Hepatocyte (in vitro differentiated cells): ENCODE data around the gene PEAK1. TPM values are rescaled to one million over a fixed set of nuclear protein-coding genes. Genes with fewer than 3 reads are reported as not detected.

ENCODE experiments used
- DNase-seq: peaks from one replicate; pipeline ENCODE4 v3.0.0-alpha.2; 2016; ENCODE audit warnings: low spot score
- H2AFZ ChIP-seq: fragments of 200-600 bp; sonication (generic); 2 replicates; pipeline ENCODE4 v1.6.0; 2016; ENCODE audit warnings: antibody characterized with exemption, mild to moderate bottlenecking
- H3K27ac ChIP-seq: fragments of 200-600 bp; sonication (generic); 2 replicates; pipeline ENCODE4 v1.5.1; 2016; ENCODE audit warnings: mild to moderate bottlenecking
- H3K27me3 ChIP-seq: fragments of 200-600 bp; sonication (generic); 2 replicates; pipeline ENCODE4 v1.6.1; 2016
- H3K36me3 ChIP-seq: fragments of 200-600 bp; sonication (generic); replicated peaks from 2 replicates; pipeline ENCODE4 v1.5.1; 2016; ENCODE audit warnings: low read depth; ENCODE audit not compliant: insufficient read depth
- H3K4me1 ChIP-seq: fragments of 200-600 bp; sonication (generic); 2 replicates; pipeline ENCODE4 v1.5.1; 2016; ENCODE audit warnings: mild to moderate bottlenecking, moderate library complexity; ENCODE audit not compliant: insufficient read depth
- H3K4me2 ChIP-seq: fragments of 200-600 bp; sonication (generic); 2 replicates; pipeline ENCODE4 v1.6.0; 2016
- H3K4me3 ChIP-seq: fragments of 200-600 bp; sonication (generic); 2 replicates; pipeline ENCODE4 v1.5.1; 2016; ENCODE audit warnings: mild to moderate bottlenecking
- H3K79me2 ChIP-seq: fragments of 200-600 bp; sonication (generic); 2 replicates; pipeline ENCODE4 v1.6.0; 2017; ENCODE audit warnings: mild to moderate bottlenecking
- H3K9me2 ChIP-seq: fragments of 200-600 bp; sonication (generic); replicated peaks from 2 replicates; pipeline ENCODE4 v1.6.0; 2017; ENCODE audit warnings: mild to moderate bottlenecking; ENCODE audit not compliant: insufficient read depth
- H3K9me3 ChIP-seq: fragments of 200-600 bp; sonication (generic); 2 replicates; pipeline ENCODE4 v1.5.1; 2016; ENCODE audit warnings: low read depth, mild to moderate bottlenecking
- H4K20me1 ChIP-seq: fragments of 200-600 bp; sonication (generic); 2 replicates; pipeline ENCODE4 v1.6.0; 2016; ENCODE audit warnings: mild to moderate bottlenecking; ENCODE audit not compliant: insufficient read depth, poor library complexity, severe bottlenecking
- EZH2 ChIP-seq: fragments of 200-600 bp; sonication (generic); IDR thresholded peaks from 2 replicates; pipeline ENCODE4 v1.6.1; 2016; ENCODE audit warnings: antibody characterized with exemption, mild to moderate bottlenecking, borderline replicate concordance
- EZH2phosphoT487 ChIP-seq: fragments of 200-600 bp; sonication (generic); IDR thresholded peaks from one replicate; pipeline ENCODE4 v1.6.1; 2018; ENCODE audit warnings: antibody characterized with exemption, mild to moderate bottlenecking, low read depth, moderate library complexity; ENCODE audit not compliant: unreplicated experiment, severe bottlenecking
- WGBS: methylation state at CpG from one replicate; pipeline ENCODE4 v1.1.6; 2016; ENCODE audit warnings: low lambda C conversion rate; ENCODE audit errors: missing lambda C conversion rate; 5-methylcytosine and 5-hydroxymethylcytosine counted together
- polyA plus RNA-seq: library from polyadenylated mRNA; unstranded; fragments of >200 nt; fragmentation: Nextera tagmentation; extraction: Ambion mirVana; gene quantifications from 2 replicates; pipeline ENCODE4 v1.2.1, GENCODE V29; 2016
- total RNA-seq: library from RNA; depleted of rRNA; stranded (reverse); fragments of >200 nt; gene quantifications from 2 replicates; pipeline ENCODE4 v1.2.3, GENCODE V29; 2014
- TF ChIP-seq, protein P1 (sequence below): fragments of 200-600 bp; sonication (generic); IDR thresholded peaks from 2 replicates; pipeline ENCODE4 v1.5.1; 2016; ENCODE audit warnings: antibody characterized with exemption, mild to moderate bottlenecking; ENCODE audit not compliant: poor library complexity

Gene PEAK1
- total and polyA plus RNA-seq, 2 experiments from 2014 or later: 8.1 to 27.1 TPM

GRCh38 chr15:77342807-77343206 is 77.1 kb downstream of the PEAK1 start:
- peaks cover 12% of the 10 kb centered on the region for H3K79me2 ChIP-seq
- H3K4me1 ChIP-seq: peaks cover 5% of the 10 kb centered on the region
- no peaks in the 10 kb centered on the region for H3K27me3 ChIP-seq
- H3K4me2 ChIP-seq: no peak overlapping the region
- no peak for DNase-seq
- TF ChIP-seq, protein P1, sequence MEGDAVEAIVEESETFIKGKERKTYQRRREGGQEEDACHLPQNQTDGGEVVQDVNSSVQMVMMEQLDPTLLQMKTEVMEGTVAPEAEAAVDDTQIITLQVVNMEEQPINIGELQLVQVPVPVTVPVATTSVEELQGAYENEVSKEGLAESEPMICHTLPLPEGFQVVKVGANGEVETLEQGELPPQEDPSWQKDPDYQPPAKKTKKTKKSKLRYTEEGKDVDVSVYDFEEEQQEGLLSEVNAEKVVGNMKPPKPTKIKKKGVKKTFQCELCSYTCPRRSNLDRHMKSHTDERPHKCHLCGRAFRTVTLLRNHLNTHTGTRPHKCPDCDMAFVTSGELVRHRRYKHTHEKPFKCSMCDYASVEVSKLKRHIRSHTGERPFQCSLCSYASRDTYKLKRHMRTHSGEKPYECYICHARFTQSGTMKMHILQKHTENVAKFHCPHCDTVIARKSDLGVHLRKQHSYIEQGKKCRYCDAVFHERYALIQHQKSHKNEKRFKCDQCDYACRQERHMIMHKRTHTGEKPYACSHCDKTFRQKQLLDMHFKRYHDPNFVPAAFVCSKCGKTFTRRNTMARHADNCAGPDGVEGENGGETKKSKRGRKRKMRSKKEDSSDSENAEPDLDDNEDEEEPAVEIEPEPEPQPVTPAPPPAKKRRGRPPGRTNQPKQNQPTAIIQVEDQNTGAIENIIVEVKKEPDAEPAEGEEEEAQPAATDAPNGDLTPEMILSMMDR: no peak
- TF ChIP-seq EZH2: no peak
- no peak for TF ChIP-seq EZH2phosphoT487
- 97% methylated on average over 3 of the region's 3 CpGs for WGBS
- H3K27ac ChIP-seq: no peak overlapping the region
- H3K4me3 ChIP-seq: no peak overlapping the region
- H2AFZ ChIP-seq: no peak overlapping the region
- no peaks in the 10 kb centered on the region for H3K36me3 ChIP-seq
- H3K9me3 ChIP-seq: no peaks in the 10 kb centered on the region
- no peaks in the 10 kb centered on the region for H4K20me1 ChIP-seq
- H3K9me2 ChIP-seq: no peaks in the 10 kb centered on the region

- no peak overlapping the region for H3K4me2 ChIP-seq
- no peak overlapping the region for H3K4me3 ChIP-seq
- H3K27ac ChIP-seq: no peak overlapping the region
- H3K4me1 ChIP-seq: no peaks in the 10 kb centered on the region
- no peak for TF ChIP-seq EZH2phosphoT487
- TF ChIP-seq, protein P1: no peak
- TF ChIP-seq EZH2: no peak
- no peak for DNase-seq
- H3K79me2 ChIP-seq: peaks cover 16% of the 10 kb centered on the region
- 97% methylated on average over 3 of the region's 3 CpGs for WGBS
- H3K9me3 ChIP-seq: no peaks in the 10 kb centered on the region
- no peaks in the 10 kb centered on the region for H3K36me3 ChIP-seq
- no peak overlapping the region for H2AFZ ChIP-seq
- H4K20me1 ChIP-seq: peaks cover under 1% of the 10 kb centered on the region
- no peaks in the 10 kb centered on the region for H3K9me2 ChIP-seq
- no peaks in the 10 kb centered on the region for H3K27me3 ChIP-seq
Measured at GRCh38 chr15:77340245-77340644, 79.7 kb downstream of the PEAK1 start.

DNA sequence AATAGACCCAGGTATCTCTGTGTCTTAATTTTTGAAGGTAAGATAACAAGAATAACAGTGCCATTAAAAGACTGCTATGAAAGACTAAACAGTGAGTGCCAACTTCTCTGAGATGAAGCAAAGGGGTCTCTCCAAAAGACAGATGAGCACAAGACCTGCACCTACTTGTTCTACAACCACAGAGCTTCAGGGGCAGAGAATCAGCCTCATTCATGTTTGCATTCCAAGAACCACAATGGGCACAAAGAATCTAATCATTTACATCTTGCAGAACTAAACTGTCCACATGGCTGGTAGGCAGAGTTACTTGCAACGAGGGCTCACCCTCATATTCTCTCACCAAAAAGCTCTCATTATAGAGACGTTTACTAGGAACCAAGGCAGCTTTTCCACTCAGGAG is 83.9 kb downstream of the PEAK1 start:
- Histone ChIP-seq H3K9me3 (no peaks in the 10 kb centered on the region), H3K27ac (no peak overlapping the region), H3K79me2 (peaks cover 4% of the 10 kb centered on the region), H2AFZ (no peak overlapping the region), H3K36me3 (no peaks in the 10 kb centered on the region), H3K27me3 (no peaks in the 10 kb centered on the region), H3K4me2 (no peak overlapping the region), H3K4me3 (no peak overlapping the region), H3K9me2 (no peaks in the 10 kb centered on the region), H3K4me1 (no peaks in the 10 kb centered on the region), H4K20me1 (peaks cover 4% of the 10 kb centered on the region)
- 80% methylated on average over 2 of the region's 2 CpGs for WGBS
- DNase-seq: no peak
- TF ChIP-seq, protein P1: no peak
- TF ChIP-seq EZH2 (no peak), EZH2phosphoT487 (no peak)

GRCh38 chr15:77335298-77335697 is 84.6 kb downstream of the PEAK1 start:
- no peaks in the 10 kb centered on the region for H3K9me3 ChIP-seq
- H3K79me2 ChIP-seq: peaks cover 4% of the 10 kb centered on the region
- H3K27ac ChIP-seq: no peak overlapping the region
- no peak overlapping the region for H2AFZ ChIP-seq
- H4K20me1 ChIP-seq: peaks cover 4% of the 10 kb centered on the region
- no peak overlapping the region for H3K4me2 ChIP-seq
- no peaks in the 10 kb centered on the region for H3K36me3 ChIP-seq
- 79% methylated on average over 4 of the region's 4 CpGs for WGBS
- no peak for TF ChIP-seq EZH2phosphoT487
- TF ChIP-seq, protein P1: no peak
- TF ChIP-seq EZH2: no peak
- no peaks in the 10 kb centered on the region for H3K27me3 ChIP-seq
- H3K4me1 ChIP-seq: no peaks in the 10 kb centered on the region
- H3K9me2 ChIP-seq: no peaks in the 10 kb centered on the region
- H3K4me3 ChIP-seq: no peak overlapping the region
- no peak for DNase-seq
